ENCODE measurements around the gene SLC1A5.
"Not testable (repeated sequence)": the region's sequence is repeated elsewhere in the genome, so short reads cannot be mapped to it uniquely, and the experiment has no call there.

SLC1A5 gene

GRCh38 chr19:46788262-46788967 lies at the start of gene SLC1A5:
TSS of gene SLC1A5 (minus strand) at chr19:46788594. CDS start at chr19:46787965, 629 bp downstream.
- DNase-seq: peak in 50 of 56 donors; percentile 5 to 91 (median 56)

- DNase-seq: no peak
Observed at GRCh38 chr19:46838160-46838559, 49.8 kb upstream of the SLC1A5 start.

GRCh38 chr19:46834984-46835383 lies 46.6 kb upstream of the SLC1A5 start:
- DNase-seq: no peak

GRCh38 chr19:46834121-46834520 lies 45.7 kb upstream of the SLC1A5 start:
- DNase-seq: no peak

- no peak for DNase-seq
Observed at GRCh38 chr19:46830864-46831263, 42.5 kb upstream of the SLC1A5 start.

GRCh38 chr19:46828484-46828883 lies 40.1 kb upstream of the SLC1A5 start:
- no peak for DNase-seq

GRCh38 chr19:46825731-46826055 lies 37.3 kb upstream of the SLC1A5 start:
- DNase-seq: no peak

- peak in 2 of 56 donors; percentile 20 to 39 for DNase-seq
Observed at GRCh38 chr19:46824890-46825730, 36.7 kb upstream of the SLC1A5 start.

- DNase-seq: no peak
Observed at GRCh38 chr19:46823049-46823448, 34.7 kb upstream of the SLC1A5 start.

- DNase-seq: not testable (repeated sequence)
Observed at GRCh38 chr19:46822410-46822787, 34.0 kb upstream of the SLC1A5 start.

GRCh38 chr19:46821512-46822409 lies 33.4 kb upstream of the SLC1A5 start:
- DNase-seq: no peak

- no peak for DNase-seq
Observed at GRCh38 chr19:46818812-46819211, 30.4 kb upstream of the SLC1A5 start.

- DNase-seq: no peak
Observed at GRCh38 chr19:46815833-46816627, 27.6 kb upstream of the SLC1A5 start.

- DNase-seq: peak in 1 of 56 donors; percentile 9
Observed at GRCh38 chr19:46813839-46814358, 25.5 kb upstream of the SLC1A5 start.

GRCh38 chr19:46812977-46813838 lies 24.8 kb upstream of the SLC1A5 start:
- DNase-seq: no peak

- DNase-seq: no peak
Observed at GRCh38 chr19:46809534-46810272, 21.3 kb upstream of the SLC1A5 start.

GRCh38 chr19:46806656-46807055 lies 18.3 kb upstream of the SLC1A5 start:
- DNase-seq: peak in 3 of 56 donors; percentile 11 to 30 (median 14)

GRCh38 chr19:46804432-46804831 lies 16.0 kb upstream of the SLC1A5 start:
- DNase-seq: not testable (repeated sequence)

- DNase-seq: no peak
Observed at GRCh38 chr19:46803555-46803954, 15.2 kb upstream of the SLC1A5 start.

Measured in amygdala (tissue), 56 donors.